ENCODE data around the gene BANK1.

GRCh38 chr4:102042871-102043802, 252.6 kb downstream of the BANK1 start:
- TF ChIP-seq POLR2A (IDR thresholded peaks at IDR 0.05) = no peak
- no peak for TF ChIP-seq POLR2AphosphoS5 (IDR thresholded peaks at IDR 0.05)
- TF ChIP-seq CTCF (IDR thresholded peaks at IDR 0.05) = no peak
- no peak for TF ChIP-seq EP300 (IDR thresholded peaks at IDR 0.05)
